Mucosa of rectum (tissue), 2 donors: ENCODE data around the gene TEX52.

Experiments used
- H3K27ac ChIP-seq, 2 donors: one replicate each; pipeline ENCODE4 v1.7.0; 2013; ENCODE audit warnings: inconsistent platforms in 2 of 2, low read depth in 2 of 2, low read length in 2 of 2
- H3K27me3 ChIP-seq, 2 donors: one replicate each; pipeline ENCODE4 v1.7.0; 2013; ENCODE audit warnings: low read length in 2 of 2; ENCODE audit not compliant: control insufficient read depth in 2 of 2, insufficient read depth in 2 of 2
- H3K36me3 ChIP-seq, 2 donors: one replicate each; pipeline ENCODE4 v1.7.0; 2013; ENCODE audit warnings: low read length in 2 of 2; ENCODE audit not compliant: control insufficient read depth in 2 of 2, insufficient read depth in 2 of 2
- H3K4me1 ChIP-seq, 2 donors: one replicate each; pipeline ENCODE4 v1.7.0; 2013; ENCODE audit warnings: low read length in 2 of 2, mild to moderate bottlenecking in 1 of 2; ENCODE audit not compliant: control insufficient read depth in 2 of 2, insufficient read depth in 2 of 2
- H3K4me3 ChIP-seq, 2 donors: one replicate each; pipeline ENCODE4 v1.7.0; 2013; ENCODE audit warnings: low read length in 2 of 2
- H3K9ac ChIP-seq, 2 donors: one replicate each; pipeline ENCODE4 v1.7.0; 2013; ENCODE audit warnings: low read length in 2 of 2, low read depth in 1 of 2, mild to moderate bottlenecking in 1 of 2
- H3K9me3 ChIP-seq, 2 donors: one replicate each; pipeline ENCODE4 v1.7.0; 2013; ENCODE audit warnings: low read length in 2 of 2; ENCODE audit not compliant: control insufficient read depth in 2 of 2
- donor health status: healthy.
- donor health status: Normal muscosa, but diverticular disease.

Gene TEX52

DNA sequence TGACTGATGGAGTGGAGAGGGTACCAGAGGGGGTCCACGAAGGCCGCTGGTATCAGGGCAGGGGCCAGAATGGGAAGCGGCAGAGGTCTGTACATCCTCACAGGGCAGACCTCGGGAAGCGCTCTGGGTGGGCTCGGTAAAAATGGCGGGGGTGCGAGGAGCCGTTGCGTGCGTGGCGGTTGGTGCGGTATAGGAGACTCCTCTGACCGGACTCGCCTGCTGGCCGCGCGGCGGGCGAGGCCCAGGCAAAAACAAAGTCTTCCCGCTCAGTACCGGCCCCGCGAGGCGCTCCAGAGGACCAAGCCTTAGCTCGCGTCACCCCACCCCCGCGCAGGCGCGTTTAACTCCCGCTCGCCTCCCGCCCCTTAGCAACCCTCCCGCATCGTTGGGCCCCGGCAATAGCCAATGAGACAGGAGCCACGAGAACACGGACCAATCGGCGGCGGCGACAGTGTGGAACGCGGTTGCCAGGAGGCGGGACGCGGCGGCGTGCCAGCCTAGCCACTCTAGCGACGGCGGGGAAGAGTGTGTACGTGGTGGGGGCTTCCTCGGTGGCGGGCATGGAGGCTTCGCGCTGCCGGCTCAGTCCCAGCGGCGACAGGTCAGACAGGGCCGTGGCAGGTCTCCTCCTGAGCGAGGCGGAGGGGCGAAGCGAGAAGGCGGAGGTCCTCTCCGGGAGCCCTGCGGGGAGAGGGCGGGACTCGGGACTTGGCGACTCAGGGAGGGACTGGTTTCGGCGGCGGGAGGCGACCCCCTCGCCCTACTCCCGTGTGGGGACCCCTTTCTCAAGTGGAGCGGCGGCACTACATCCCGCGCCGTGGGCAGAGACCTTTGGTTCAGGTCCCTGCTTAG lies 33.8 kb upstream of the TEX52 start, which contains the start of gene TULP3:
TULP3 (plus strand) TSS at position 504 of the 852 bp plus-strand sequence; CDS start at position 561, 57 bp downstream.
- Histone ChIP-seq H3K9ac (peak within 1 kb of the TSS; percentile 79 to 92), H3K4me3 (peak within 1 kb of the TSS; percentile 86 to 99), H3K4me1 (peaks cover 3 to 6% of the 10 kb centered on the region in 2 donors), H3K27ac (peak within 1 kb of the TSS; percentile 83 to 86), H3K9me3 (no peaks in the 10 kb centered on the region), H3K36me3 (peaks cover 5 to 8% of the 10 kb centered on the region in 2 donors), H3K27me3 (no peaks in the 10 kb centered on the region)

DNA sequence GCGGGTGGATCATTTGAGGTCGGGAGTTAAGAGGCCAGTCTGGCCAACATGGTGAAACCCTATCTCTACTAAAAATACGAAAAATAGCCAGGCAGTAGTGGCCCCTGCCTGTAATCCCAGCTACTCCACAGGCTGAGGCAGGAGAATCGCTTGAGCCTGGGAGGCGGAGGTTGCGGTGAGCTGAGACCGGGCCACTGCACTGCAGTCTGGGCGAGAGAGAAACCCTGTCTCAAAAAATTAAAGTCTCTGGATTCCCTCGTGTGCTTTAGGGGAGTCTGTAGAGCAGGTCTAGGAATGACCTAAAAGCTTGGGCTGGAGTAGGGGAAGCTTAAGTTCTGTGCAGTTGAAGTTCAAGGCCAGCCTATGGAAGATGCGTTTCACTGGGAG lies 33.2 kb upstream of the TEX52 start:
- Histone ChIP-seq H3K36me3 (peaks cover 5 to 8% of the 10 kb centered on the region in 2 donors), H3K9me3 (no peaks in the 10 kb centered on the region), H3K9ac (peak overlapping the region; percentile 47 to 92), H3K4me1 (peaks cover 3 to 6% of the 10 kb centered on the region in 2 donors), H3K4me3 (peak overlapping the region; percentile 68 to 99), H3K27ac (peak overlapping the region; percentile 31 to 86), H3K27me3 (no peaks in the 10 kb centered on the region)

DNA sequence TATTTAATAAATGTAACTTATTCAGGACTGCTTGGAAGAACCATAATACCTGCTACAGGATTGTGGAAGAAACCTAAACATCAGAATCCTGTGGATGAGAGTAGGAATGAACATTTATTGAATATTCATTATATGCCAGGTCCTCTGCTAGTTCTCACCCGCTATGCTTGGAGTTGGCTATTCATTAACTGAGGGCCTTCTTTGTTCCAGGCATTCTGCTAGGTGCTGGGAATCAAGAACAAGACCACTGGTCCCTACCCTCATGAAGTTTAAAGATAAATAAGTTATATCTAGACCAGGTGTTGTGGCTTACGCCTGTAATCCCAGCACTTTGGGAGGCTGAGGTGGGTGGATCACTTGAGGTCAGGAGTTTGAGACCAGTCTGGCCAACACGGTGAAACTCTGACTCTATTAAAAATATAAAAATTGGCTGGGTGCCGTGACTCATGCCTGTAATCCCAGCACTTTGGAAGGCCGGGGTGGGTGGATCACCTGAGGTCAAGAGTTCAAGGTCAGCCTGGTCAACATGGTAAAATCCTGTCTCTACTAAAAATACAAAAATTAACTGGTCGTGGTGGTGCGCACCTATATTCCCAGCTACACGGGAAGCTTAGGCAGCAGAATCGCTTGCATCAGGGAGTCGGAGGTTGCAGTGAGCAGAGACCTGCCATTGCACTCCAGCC lies 30.1 kb upstream of the TEX52 start:
- H3K4me3 ChIP-seq = no peak overlapping the region
- H3K27me3 ChIP-seq = no peaks in the 10 kb centered on the region
- H3K9ac ChIP-seq = no peak overlapping the region
- no peak overlapping the region for H3K27ac ChIP-seq
- H3K9me3 ChIP-seq = no peaks in the 10 kb centered on the region
- peaks cover 5 to 8% of the 10 kb centered on the region in 2 donors for H3K36me3 ChIP-seq
- peaks cover 3 to 6% of the 10 kb centered on the region in 2 donors for H3K4me1 ChIP-seq

DNA sequence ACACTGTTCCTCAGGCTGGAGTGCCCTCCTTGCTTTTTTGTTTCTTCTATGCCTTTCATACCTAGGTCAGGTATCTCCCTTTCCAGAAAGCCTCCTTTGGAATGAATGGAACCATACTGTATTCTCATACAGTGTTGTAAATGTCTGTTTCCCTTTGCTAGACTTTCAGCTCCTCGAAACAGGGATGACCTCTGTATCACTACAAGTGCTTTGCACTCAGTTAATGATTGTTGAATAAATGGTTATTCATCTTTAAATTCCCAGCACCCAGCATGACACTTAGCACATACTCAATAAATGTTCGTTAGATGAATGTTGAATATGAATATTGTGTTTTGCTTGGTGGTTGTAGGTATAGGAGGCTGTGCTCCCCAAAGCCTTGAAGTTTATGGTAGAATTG lies 28.0 kb upstream of the TEX52 start:
- no peaks in the 10 kb centered on the region for H3K27me3 ChIP-seq
- no peak overlapping the region for H3K27ac ChIP-seq
- H3K4me3 ChIP-seq = no peak overlapping the region
- H3K36me3 ChIP-seq = peaks cover 5 to 8% of the 10 kb centered on the region in 2 donors
- H3K9me3 ChIP-seq = no peaks in the 10 kb centered on the region
- no peak overlapping the region for H3K9ac ChIP-seq
- no peaks in the 10 kb centered on the region for H3K4me1 ChIP-seq

DNA sequence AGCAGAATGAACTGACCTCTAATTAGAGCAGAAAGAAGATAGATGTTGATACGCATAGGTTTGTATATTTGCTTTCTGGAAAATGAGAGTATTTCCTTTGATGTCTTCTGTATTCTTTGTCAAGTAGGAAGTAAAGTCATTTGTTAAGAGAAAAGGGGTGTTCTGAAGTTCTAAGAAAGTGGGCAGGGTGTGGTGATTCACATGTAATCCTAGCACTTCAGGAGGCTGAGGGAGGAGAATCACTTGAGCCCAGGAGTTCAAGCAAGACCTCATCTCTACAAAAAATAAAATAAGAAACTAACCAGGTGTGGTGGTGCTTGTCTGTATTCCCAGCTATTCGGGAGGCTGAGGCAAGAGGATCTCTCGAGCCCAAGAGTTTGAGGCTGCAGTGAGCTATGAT lies 23.0 kb upstream of the TEX52 start:
- Histone ChIP-seq H3K9me3 (no peaks in the 10 kb centered on the region), H3K4me3 (no peak overlapping the region), H3K4me1 (peaks cover 13 to 16% of the 10 kb centered on the region in 2 donors), H3K27ac (no peak overlapping the region), H3K36me3 (no peaks in the 10 kb centered on the region), H3K27me3 (no peaks in the 10 kb centered on the region), H3K9ac (no peak overlapping the region)

DNA sequence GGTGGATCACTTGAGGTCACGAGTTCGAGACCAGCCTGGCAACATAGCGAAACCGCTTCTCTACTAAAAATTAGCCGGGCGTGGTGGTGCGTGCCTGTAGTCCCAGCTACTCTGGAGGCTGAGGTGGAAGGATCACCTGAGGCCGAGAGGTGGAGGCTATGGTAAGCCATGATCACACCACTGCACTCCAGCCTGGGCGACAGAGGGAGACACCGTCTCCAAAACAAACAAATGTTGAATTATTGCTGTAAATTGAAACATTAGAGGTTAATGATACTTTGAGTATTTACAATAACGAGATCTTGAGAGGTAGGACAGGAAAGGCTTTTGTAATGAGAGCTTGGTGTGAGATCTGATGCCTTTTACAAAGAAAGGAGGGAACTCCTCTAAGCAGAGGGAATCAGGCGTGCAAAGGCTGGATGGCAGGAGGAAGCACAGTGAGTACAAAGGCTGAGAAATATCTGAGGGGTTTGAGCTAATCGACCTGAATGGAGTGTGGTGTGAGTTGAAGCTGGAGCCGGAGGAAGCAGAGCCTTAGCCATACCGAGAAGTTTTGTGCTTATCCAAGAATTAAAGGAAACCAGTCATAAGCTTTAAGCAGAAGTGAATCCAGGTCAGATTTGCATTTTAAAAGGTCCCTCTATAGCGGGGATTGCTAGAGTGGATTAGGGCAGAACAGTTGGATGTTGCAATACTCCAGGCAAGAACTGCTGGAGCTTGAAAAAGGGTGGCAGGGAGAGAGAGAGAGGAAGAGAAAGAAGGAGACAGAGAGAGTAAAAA lies 21.3 kb upstream of the TEX52 start:
- peak overlapping the region; percentile 94 for H3K27ac ChIP-seq
- H3K9me3 ChIP-seq = no peaks in the 10 kb centered on the region
- no peaks in the 10 kb centered on the region for H3K36me3 ChIP-seq
- peak overlapping the region; percentile 95 to 99 for H3K4me3 ChIP-seq
- H3K4me1 ChIP-seq = peaks cover 13 to 16% of the 10 kb centered on the region in 2 donors
- H3K27me3 ChIP-seq = no peaks in the 10 kb centered on the region
- peak overlapping the region in 1 of 2 donors; percentile 95 for H3K9ac ChIP-seq

DNA sequence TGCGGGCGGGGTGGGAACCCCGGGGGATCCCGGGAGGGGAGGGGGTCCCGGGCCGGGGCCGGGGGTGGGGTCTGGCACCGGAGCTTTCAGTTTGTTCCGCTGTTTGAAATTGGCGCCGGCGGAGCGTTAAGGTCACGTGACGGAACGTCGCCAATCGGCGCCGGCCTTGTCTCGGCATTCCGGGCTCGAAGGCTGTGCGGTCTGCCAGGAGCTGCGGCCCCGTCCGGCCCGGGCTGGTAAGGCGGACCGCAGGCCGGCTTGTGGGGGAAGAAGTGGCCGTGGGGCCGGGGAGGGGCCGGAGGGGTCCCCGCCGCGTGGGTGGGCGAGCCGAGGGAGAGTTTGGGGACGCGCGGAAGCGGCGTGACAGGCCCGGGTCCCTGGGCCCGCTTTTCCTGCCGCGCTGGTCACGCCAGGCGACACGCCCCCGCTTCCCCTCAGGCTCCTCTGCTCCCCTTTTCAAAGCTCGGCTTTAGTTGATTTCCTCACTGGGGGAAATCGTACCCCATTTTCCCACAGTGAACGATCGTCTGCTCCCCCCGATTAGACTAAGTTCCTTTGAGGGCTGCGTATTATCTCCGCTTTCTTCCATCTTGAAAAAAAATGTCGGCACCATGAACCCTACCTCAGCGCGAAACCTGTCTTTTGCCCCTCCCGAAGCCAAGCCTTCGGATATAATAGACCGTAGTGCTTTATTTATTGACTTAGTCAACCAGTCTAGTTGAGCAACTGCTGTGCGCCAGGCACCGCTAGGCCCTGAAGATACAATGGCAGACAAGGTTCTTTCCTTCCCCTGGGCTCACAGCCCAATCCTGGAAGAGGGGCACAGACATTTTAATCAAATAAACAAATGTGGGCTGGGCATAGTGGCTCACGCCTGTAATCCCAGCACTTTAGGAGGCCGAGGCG lies 20.5 kb upstream of the TEX52 start, which contains the start of the genes FOXM1 and RHNO1:
FOXM1 (minus strand) TSS at position 128 of the 906 bp plus-strand sequence. CDS start 2,696 bp downstream, outside the sequence.
RHNO1 (plus strand) TSS at position 177 of the 906 bp plus-strand sequence. CDS start 8,144 bp downstream, outside the sequence.
- Histone ChIP-seq H3K4me3 (peak within 1 kb of the TSS; percentile 95 to 99), H3K27ac (peak within 1 kb of the TSS; percentile 94), H3K27me3 (no peaks in the 10 kb centered on the region), H3K9ac (peak within 1 kb of the TSS; percentile 95 to 98), H3K36me3 (no peaks in the 10 kb centered on the region), H3K4me1 (peaks cover 13 to 16% of the 10 kb centered on the region in 2 donors), H3K9me3 (no peaks in the 10 kb centered on the region)

DNA sequence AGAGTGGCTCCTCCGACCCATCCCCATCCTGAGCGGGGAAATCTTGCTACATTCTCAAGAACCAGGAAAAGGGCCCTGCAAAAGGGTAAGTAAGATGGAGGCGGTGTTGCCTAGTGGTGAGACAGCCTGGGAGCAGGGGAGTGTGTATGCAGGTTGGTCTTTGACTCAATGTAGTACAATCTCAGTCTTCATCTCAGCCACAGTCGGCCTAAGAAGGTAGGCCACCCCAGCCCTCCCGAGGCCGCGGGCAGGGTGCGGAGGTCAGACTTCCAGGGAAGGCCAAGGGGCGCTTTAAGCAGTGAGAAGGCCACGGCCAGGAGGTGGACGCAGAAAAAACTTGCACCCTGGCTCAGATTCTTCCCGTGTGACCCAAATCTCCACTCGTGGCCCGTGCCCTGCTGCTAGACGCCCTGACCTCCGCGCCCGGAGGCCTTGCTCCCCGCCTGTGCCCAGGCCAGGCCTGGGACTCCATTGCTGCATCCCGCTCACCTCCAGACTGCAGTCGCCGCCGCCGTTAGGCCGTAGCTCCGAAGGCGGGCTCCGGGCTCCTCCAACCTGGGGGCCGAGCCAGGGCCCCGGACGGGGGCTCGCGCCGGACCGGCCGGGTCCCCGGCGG lies 19.7 kb upstream of the TEX52 start:
- Histone ChIP-seq H3K36me3 (no peaks in the 10 kb centered on the region), H3K27ac (peak overlapping the region; percentile 74 to 94), H3K4me1 (peaks cover 13 to 16% of the 10 kb centered on the region in 2 donors), H3K4me3 (peak overlapping the region; percentile 77 to 95), H3K27me3 (no peaks in the 10 kb centered on the region), H3K9me3 (no peaks in the 10 kb centered on the region), H3K9ac (peak overlapping the region; percentile 56 to 73)
